GM21360 (cell line): Measurements from ENCODE around the gene ZNF423.

Source experiments
- ATAC-seq: cut with Tn5 transposase; IDR thresholded peaks from one replicate; pipeline ENCODE4 v1.9.1; 2021; ENCODE audit warnings: mild to moderate bottlenecking, moderate library complexity; ENCODE audit not compliant: unreplicated experiment

The ZNF423 gene

DNA sequence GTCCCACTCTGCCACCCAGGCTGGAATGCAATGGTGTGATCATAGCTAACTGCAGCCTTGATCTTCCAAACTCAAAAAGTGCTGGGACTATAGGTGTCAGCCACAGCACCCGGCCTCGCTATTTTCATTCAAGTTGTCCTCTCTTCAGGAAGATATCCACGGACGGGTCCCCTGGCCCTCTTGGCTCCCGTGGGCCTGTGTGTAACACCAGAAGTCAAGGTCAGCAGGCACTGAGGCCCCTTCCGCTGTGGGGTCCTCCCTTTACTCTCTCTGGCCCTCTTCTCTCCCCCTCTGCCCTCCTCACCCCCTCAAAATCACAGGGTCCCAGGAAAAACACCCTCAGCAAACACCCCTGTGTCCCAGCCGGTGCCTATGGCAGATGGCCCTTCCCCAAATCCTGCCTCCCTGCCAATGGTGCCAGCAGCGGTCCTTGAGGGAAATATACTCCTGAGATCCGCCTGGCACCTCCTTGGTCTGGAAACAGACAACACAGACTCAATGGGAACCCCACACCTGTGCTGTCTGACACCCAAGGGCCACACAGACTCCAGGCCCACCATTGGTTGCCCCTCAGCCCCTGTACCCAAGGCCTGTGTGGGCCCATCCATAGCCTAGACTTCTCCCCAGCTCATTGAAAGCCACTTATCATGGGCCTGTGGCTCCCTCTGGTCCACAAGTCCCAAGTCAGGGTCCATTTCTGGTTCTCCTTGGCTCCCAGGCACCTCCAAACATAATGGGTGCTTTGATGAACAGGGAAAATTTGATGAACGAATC, 221.5 kb downstream of the ZNF423 start:
- ATAC-seq: no peak

DNA sequence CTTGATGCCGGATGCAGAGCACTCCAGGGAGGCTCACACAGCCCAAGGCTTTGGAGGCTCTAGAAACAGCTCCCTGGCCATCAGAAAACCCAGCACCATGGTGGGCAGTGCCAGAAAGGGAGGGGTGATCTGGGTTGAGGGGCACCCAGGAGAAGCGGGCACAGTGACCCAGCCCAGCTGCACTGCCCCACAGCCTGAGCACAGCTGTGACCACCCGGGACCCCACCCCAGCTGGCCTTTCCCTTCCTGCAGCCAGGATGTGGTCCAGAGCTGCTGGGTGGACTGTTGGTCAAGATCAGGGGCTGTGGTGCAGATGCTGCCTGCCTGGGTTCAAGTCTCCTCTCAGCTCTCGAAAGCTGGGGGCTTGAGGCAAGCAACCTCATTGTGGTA, 223.1 kb downstream of the ZNF423 start:
- no peak for ATAC-seq

DNA sequence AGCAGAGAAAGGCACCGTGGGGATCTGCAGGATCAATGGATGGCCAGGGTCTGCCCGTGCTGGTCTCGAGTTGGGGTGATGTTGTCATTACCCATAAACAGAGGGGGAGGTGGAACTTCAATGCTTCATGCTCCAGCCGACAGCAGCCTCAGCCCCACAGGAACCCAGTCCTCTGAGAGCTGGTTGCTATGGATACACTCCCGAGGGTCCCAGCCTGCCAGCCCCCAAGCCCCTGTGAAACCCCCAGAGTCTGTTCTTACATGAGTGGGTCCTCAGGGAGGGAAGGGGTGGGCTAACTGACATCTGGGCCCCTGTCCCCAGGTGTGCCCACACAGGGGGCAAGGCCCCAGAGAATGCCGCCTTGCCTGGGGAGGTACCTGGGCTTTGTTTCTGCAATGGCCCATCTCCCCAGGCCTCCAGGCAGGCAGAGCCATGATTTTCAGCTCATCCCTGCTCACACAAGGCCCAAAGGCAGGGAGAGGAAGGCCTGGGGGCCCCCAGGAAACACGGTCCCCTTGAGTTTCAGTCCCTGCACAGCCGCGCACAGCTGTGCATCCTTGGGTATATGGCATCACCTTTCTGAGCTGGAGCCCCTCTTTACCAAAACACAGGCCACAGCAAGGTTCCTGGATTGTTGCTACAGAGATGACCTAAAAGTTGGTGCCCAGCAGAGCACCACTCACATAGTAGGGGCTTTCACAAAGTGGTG, 223.7 kb downstream of the ZNF423 start:
- no peak for ATAC-seq

DNA sequence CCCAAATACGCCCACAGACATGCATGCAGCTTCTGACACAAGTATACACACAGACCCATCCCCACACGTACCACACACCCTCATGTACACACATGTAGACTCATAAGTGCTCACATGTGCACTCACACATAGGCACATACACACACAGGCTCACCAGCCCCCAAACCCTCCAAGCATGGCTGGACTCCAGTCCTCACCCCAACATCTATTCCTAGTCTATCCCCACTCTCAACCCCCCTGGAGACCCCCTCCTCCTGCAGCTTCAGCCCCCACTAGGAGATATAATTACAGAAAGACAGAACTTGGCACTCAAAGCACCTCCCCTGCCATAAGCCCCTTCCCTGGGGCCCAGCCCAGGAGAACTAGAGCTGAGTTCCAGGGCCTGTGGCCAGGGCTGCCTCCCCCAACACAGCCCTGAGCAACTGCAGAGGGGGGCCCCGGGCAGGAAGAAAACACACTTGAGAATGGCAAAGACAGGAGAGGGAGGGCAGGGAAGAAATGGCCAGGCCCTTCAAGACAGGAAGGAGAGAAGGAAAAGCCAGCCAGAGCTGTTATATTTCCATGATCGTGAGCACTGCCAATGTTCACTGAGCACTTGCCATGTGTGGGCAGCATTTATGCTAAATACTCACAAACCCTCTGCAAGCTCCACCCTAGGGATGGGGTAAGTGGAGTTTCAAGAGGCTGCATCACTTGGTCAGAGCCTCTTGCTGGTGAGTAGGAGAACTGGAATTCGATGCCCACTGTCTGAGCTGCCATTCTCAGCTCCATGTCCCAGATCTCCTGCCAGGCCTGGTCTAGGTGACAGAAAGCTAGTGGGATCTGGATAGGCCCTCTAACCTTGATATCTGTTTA, 224.5 kb downstream of the ZNF423 start:
- ATAC-seq: no peak

DNA sequence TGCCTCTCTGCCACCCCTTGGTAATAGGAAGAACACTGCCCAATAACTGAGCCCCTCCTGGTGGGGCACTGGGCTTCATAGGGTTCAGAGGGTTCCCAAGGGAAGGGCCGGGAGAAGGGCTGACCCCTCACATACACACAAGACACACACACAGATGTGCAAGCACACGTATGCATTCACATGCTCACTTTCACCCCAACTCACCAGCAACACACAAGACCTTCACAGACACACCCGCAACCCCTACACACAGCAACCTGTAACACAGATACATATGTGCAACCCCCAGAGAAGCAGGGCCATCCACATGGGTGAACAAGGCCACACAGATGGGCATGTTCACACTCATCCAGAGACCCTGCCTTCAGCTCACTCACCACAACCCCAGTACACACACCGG, 225.1 kb downstream of the ZNF423 start:
- no peak for ATAC-seq

DNA sequence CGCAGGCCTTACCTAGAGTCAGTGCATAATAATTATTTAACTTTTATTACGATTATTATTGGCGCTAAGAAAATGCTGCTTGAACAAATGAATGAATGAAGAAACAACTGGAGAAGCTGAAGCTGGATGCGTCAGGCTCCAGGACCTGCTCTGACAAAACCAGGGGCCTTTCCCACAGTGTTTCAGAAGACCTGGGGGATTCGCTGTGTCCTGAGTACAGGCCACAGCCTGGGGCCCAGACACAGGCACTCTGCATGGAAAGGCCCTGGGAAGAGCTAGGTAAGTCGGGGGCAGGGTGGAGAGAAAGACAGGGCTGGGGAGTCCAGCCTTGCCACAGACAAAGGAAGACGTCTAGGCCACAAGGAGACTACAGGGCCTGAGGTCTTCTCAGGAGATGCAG, 226.1 kb downstream of the ZNF423 start:
- no peak for ATAC-seq

DNA sequence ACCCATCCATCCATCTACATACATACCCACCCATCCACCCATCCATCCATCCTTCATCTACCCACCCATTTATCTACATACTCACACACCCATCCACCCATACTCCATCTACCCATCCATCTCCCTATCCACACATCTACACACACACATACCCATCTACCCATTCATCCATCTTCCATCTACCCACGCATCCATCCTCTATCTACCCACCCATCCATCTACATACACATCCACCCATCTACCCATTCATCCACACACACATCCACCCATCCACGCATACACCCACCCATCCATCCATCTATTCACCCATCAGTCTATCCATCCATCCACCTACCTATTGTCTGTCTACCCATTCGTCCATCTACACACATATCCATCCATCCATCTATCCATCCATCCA, 227.8 kb downstream of the ZNF423 start:
- ATAC-seq: no peak

DNA sequence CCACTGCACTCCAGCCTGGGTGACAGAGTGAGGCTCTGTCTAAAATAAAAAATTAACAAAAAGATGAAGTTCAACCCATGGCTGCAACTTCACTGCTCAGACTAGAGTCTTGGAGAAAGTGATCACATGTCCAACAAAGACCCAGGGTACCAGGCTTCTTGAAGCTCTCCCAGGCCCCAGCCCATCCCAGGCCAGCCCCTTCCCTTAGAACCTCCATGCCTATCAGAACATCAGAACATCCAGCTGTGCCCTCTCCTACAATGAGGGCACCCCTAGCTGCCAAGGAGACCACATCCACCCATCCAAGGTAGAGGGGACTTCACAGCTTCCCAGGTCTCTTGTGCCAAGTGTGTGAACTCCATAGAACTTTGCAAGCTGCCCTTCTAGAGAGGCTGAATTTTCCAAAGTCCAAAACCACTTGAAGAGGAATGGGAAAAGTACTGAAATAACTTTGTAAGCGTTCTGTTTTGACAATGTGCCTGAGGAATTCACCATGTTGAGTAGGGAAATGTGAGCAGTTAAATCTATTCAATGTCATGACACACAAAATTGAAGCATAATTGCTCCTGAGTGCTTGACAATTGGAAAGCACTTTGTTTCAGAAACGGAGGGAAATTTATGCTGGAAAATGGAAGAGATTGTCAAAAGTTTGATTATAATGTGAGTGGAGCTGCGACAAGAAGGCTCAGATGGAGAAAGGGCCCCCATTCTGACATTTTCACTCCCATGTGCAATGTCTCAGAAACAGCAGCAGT, 230.4 kb downstream of the ZNF423 start:
- no peak for ATAC-seq

DNA sequence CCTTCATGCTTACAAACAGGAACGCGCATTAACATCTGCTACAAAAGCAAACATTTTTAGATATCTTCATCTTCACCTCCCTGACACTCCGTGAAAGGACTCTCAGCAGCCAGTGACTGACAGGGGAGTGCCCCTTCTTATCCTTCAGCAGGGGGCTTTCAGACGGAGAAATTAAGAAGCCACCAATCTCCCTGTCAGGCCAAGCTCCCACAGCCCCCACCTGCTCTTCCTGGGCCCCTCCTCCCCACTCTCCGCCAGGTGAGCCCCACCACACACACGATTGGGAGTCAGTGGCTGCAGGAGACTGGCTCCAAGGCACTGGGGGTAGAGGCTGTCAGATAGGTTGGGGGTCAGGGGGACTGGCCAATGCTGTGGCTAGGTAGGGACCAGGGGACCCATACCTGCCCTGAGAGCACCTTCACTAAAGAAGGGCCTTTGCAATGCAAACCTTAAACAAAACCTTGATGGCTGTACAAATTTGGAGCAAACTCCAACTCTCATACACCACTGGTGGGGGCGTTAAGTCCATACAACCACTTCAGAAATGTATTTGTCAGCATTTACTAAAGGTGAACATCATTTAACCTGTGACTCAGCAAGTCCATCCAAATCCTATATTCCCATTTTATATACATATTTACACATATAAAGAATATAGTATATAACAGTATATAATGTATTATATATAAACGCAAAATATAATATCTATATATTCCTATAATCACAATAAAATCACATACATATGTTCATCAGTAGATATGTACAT, 232.2 kb downstream of the ZNF423 start:
- ATAC-seq: no peak

DNA sequence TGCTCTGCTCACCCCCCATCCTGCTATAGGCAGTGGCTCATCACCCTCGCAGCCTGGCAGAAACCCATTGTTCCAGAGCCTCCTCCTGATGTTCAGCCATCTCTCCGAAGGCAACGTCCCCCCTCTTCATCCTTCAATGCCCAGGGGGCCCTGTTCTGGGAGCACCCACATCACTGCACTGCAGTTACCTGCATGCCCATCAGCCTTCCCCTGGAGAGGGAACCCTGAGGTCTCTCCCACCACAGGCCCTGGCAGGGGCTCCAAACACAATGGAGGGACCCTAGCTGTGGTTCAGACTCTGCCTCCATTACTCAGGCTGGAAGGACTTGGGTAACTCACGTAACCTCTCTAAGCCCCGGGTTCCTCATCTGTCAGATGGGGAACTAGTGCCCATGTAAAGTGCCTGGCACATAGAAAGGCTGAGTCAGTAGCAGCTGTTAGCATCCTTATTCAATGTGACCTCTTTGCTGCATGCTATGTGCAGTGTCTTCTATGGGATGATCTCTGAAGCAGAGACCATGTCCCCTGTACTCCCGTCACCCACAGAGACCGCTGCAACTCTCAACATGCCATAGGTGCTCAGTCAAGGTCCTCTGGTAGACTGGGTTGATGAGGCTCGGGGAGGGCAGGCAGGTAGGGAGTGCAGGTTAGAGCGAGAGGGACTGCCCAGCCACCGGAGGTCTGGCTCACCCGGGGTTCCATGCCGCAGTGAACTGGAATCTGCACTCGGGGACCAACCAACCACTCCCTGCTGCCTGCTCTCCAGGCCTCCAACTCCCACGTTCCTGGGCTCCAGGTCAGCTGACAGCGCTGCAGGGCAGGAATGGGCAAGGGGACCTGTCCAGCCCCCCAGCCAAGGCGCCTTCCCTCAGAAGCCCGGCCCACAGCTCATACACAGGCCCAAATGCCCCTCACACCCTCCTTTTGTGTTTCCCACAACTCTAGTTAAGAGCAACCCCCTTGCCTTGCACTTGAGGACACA, 233.2 kb downstream of the ZNF423 start:
- no peak for ATAC-seq

DNA sequence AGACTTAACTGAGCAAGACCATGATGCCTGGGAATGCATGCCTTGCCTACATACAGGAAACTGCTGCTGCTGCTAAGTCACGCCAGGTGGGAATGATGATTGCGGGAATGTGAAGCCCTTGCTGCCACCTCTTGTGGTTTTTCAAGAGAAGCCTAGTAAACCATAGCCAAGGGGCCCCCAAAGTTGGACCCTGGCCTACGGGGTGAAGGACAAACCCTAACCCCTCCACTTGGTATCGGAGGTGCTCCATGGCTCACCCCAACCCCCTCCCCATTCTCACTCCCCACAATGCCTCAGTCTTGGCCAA, 233.9 kb downstream of the ZNF423 start:
- no peak for ATAC-seq

DNA sequence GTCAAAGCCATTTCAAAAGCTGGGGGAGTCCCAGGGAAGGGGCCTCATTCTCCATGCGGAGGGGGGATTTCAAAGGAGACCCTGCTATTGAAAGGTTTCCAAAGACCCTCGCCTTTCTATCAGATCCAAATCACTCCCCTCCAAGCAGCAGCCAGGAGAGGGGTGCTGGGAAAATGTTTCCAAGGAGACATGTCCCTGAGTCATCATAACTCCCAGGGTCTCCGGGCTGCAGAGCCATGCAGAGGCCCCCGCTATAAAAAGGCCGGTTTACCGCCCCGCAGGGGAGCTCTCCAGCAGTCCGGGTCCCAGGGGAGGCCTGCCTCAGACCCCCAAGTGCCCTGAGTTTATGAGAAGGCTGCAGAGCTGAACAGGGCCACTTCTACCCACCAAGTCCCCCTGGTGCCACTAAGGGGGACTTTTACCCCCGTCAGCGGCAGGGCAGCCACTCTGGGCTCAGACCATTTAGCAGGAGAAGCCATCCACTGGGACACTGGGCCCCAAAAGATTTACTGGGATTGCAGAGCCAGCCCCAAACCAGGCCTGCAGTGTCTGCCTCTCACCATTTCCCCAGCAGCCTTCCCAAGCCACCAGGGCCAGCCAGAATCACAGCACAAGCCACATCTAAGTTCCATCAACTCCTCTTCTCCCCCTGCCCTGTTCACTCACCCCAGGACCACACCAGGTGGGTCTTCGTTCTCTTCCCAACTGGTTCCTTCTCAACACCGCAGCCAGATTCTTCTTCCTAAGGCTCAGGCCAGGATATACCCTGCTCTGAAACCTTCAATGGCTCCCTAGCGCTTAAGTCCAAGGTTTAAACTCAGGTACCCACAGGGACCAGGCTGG, 234.4 kb downstream of the ZNF423 start:
- ATAC-seq: no peak

DNA sequence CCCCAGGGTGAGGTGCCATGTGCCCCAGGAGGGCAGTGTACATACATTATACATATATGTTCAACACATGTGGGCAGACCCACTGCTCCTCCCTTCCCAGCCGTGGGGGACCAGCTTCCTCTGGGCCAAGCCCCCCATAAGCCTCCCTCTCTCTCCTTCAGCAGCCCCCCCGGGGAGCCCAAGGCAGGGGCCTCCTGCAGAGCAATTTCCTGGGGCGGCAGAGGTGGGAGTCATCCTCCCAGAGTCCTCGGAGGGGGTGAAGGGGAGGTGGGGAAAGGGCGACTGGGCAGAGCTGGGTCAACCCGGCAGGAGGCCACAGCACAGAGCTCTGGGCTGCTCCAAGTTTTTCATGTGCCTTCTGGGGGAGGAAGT, 235.1 kb downstream of the ZNF423 start:
- ATAC-seq: no peak

DNA sequence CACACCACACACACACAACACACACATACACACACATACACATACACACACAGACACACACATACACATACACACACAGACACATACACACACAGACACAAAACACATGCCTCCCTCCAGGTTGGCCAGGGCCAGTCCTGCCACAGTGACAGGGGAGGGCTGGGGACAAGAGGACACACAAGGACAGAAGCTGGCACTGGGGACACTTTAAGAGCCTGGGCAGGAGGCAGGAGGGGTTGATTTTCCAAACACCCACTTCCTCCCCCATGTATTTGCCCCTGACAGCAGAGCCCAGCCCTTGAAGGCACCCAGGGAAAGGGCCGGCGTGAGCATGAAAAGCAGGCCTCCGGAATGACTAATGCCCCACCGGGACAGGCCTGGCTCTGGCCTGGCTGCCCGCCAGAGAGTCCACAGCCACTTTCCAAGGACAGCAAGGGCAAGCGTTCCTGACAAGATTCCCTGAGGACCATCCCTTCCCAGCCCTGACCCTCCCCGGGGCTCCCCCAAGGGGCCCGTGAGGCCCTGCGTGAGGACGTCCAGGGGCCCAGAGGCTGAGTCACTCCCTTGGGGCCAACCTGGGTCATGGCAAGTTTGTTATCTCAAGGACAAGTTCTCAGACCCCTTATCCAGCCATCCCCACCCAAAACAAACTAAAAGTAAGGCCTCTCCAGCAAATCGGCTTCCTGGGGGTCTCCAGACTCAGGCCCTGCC, 235.6 kb downstream of the ZNF423 start:
- ATAC-seq: no peak

DNA sequence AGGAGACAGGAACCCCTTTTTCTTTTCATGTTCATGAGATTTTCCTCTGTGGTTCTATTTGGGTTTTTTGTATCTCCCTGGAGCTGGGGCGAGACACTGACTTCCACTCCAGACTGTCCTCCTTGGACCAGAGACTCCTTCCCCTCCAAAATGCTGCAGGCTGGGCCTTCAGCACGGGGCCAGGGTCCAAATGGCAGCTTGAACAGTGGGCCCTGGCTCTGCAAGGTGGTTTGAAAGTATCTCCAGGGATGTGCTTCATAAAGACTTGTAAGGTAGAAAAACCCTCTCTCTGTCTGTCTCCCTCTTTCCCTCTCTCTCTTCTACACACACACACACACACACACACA, 236.1 kb downstream of the ZNF423 start:
- ATAC-seq: no peak

DNA sequence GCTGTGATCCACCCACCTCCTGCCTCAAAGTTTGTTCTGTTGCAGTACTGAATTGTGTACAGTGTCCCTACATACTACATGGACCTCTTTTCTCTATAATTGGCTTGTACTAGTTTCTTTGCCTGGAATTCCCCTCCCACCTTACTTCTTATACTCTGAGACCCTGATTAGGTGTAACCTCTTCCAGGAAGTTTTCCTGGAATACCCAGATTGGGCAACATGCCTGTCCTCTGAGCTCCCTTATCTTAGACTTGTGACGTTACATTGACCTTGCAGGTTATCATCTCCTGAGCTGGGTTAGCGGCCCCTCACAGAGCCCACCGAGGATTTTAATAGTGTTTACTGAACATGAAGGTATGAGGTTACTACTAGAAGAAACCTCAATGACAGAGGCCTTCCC, 237.0 kb downstream of the ZNF423 start:
- no peak for ATAC-seq

DNA sequence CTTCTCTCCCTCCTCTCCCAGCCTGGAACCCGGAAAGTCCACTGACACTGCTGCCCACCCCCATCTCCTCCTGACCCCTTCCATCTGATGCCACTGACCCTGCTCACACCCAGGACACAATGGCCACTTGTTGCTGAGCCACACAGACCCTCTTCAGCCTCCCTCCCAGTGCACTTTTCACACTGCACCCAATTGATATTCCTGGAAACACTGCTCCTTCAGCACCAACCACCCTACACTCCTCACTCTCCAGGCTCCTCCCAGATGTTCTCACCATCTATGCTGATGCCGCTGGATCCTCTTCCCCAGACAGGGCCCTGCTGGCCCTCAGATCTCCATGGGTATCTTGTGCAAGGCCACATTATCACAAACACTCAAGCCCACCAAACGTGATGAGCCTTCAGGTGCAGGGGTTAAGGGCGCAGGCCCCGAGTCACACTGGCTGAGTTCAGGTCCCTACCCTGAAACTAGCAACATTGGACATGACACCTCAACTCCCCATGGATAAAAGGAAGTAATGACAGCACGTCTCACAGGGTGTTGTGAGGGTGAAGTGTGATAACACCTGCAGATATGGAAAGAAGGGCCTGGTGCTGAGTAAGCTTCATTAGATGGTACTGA, 238.1 kb downstream of the ZNF423 start:
- ATAC-seq: no peak
